Measurements from ENCODE around the gene PLCH2.

The PLCH2 gene

GRCh38 chr1:2476061-2476999 is at the start of gene PLCH2:
TSS of gene PLCH2 (plus strand) at chr1:2476289. CDS start at chr1:2476589, 300 bp downstream.
- ATAC-seq (ENCODE audit: insufficient read depth, low read depth) (no peak), DNase-seq (no peak)
- no peak within 1 kb of the TSS for H3K27ac ChIP-seq (ENCODE audit: low read length)
- no peaks in the 10 kb centered on the region for H3K9me3 ChIP-seq (ENCODE audit: insufficient read depth, low read length, severe bottlenecking)
- H3K4me2 ChIP-seq (ENCODE audit: insufficient read depth, low read length): no peak within 1 kb of the TSS
- no peaks in the 10 kb centered on the region for H3K79me2 ChIP-seq (ENCODE audit: insufficient read depth, low read length)
- no peak for TF ChIP-seq CTCF (IDR thresholded peaks at IDR 0.05; ENCODE audit: borderline replicate concordance, extremely low read depth, low read length, poor library complexity, severe bottlenecking)
- no peak for TF ChIP-seq EZH2 (IDR thresholded peaks at IDR 0.05; ENCODE audit: borderline replicate concordance, low read depth, low read length, severe bottlenecking)
- no peak within 1 kb of the TSS for H3K4me3 ChIP-seq (ENCODE audit: low read depth in 1 of 2, low read length in 2 of 2)
- no peaks in the 10 kb centered on the region for H3K36me3 ChIP-seq (ENCODE audit: insufficient read depth, low read length)
- no peak within 1 kb of the TSS for H2AFZ ChIP-seq (ENCODE audit: low read depth, low read length)
- no peaks in the 10 kb centered on the region for H3K27me3 ChIP-seq (ENCODE audit: insufficient read depth, low read length, poor library complexity)
- H3K9ac ChIP-seq (ENCODE audit: low read depth, low read length): no peak within 1 kb of the TSS
- no peaks in the 10 kb centered on the region for H3K4me1 ChIP-seq (ENCODE audit: insufficient read depth, low read length)
- H4K20me1 ChIP-seq (ENCODE audit: insufficient read depth, low read length): peaks cover 26% of the 10 kb centered on the region

- Histone ChIP-seq H3K4me1 (ENCODE audit: insufficient read depth, low read length) (no peaks in the 10 kb centered on the region), H3K4me2 (ENCODE audit: insufficient read depth, low read length) (no peak overlapping the region), H3K79me2 (ENCODE audit: insufficient read depth, low read length) (no peaks in the 10 kb centered on the region), H3K27ac (ENCODE audit: low read length) (no peak overlapping the region), H3K27me3 (ENCODE audit: insufficient read depth, low read length, poor library complexity) (no peaks in the 10 kb centered on the region), H3K36me3 (ENCODE audit: insufficient read depth, low read length) (no peaks in the 10 kb centered on the region), H3K4me3 (ENCODE audit: low read depth in 1 of 2, low read length in 2 of 2) (no peak overlapping the region), H3K9me3 (ENCODE audit: insufficient read depth, low read length, severe bottlenecking) (no peaks in the 10 kb centered on the region), H2AFZ (ENCODE audit: low read depth, low read length) (no peak overlapping the region), H3K9ac (ENCODE audit: low read depth, low read length) (no peak overlapping the region), H4K20me1 (ENCODE audit: insufficient read depth, low read length) (no peaks in the 10 kb centered on the region)
- ATAC-seq (ENCODE audit: insufficient read depth, low read depth) (no peak), DNase-seq (no peak)
- no peak for TF ChIP-seq EZH2 (IDR thresholded peaks at IDR 0.05; ENCODE audit: borderline replicate concordance, low read depth, low read length, severe bottlenecking)
- no peak for TF ChIP-seq CTCF (IDR thresholded peaks at IDR 0.05; ENCODE audit: borderline replicate concordance, extremely low read depth, low read length, poor library complexity, severe bottlenecking)
Observed at GRCh38 chr1:2426540-2426939, 49.5 kb upstream of the PLCH2 start.

- Histone ChIP-seq H3K9me3 (ENCODE audit: insufficient read depth, low read length, severe bottlenecking) (no peaks in the 10 kb centered on the region), H2AFZ (ENCODE audit: low read depth, low read length) (no peak overlapping the region), H3K9ac (ENCODE audit: low read depth, low read length) (no peak overlapping the region), H4K20me1 (ENCODE audit: insufficient read depth, low read length) (no peaks in the 10 kb centered on the region), H3K27me3 (ENCODE audit: insufficient read depth, low read length, poor library complexity) (no peaks in the 10 kb centered on the region), H3K36me3 (ENCODE audit: insufficient read depth, low read length) (no peaks in the 10 kb centered on the region), H3K4me1 (ENCODE audit: insufficient read depth, low read length) (no peaks in the 10 kb centered on the region), H3K4me2 (ENCODE audit: insufficient read depth, low read length) (no peak overlapping the region), H3K27ac (ENCODE audit: low read length) (no peak overlapping the region), H3K4me3 (ENCODE audit: low read depth in 1 of 2, low read length in 2 of 2) (no peak overlapping the region), H3K79me2 (ENCODE audit: insufficient read depth, low read length) (no peaks in the 10 kb centered on the region)
- DNase-seq (no peak), ATAC-seq (ENCODE audit: insufficient read depth, low read depth) (no peak)
- no peak for TF ChIP-seq EZH2 (IDR thresholded peaks at IDR 0.05; ENCODE audit: borderline replicate concordance, low read depth, low read length, severe bottlenecking)
- TF ChIP-seq CTCF (IDR thresholded peaks at IDR 0.05; ENCODE audit: borderline replicate concordance, extremely low read depth, low read length, poor library complexity, severe bottlenecking): no peak
Observed at GRCh38 chr1:2427051-2427450, 49.0 kb upstream of the PLCH2 start.

Data from DND-41 (cell line).